Vagina (tissue), 2 donors: ENCODE data around the gene TEX2. TPM values are rescaled to one million over a fixed set of nuclear protein-coding genes. Genes with fewer than 3 reads are reported as not detected.

Experiments used
- DNase-seq, 2 donors: peaks; one replicate each; pipeline ENCODE4 v3.0.0-alpha.2; 2017; ENCODE audit errors: extremely low spot score in 2 of 2
- H3K27ac ChIP-seq: fragments of 200-600 bp; sonication (generic); one replicate; pipeline ENCODE4 v1.5.1; 2019
- H3K27me3 ChIP-seq: fragments of 200-600 bp; sonication (generic); one replicate; pipeline ENCODE4 v1.5.1; 2019
- H3K36me3 ChIP-seq, 2 donors: fragments of 200-600 bp; sonication (generic); one replicate each; pipeline ENCODE4 v1.5.1; 2017 to 2019
- H3K4me1 ChIP-seq: fragments of 200-600 bp; sonication (generic); one replicate; pipeline ENCODE4 v1.5.1; 2019
- H3K4me3 ChIP-seq, 2 donors: fragments of 200-600 bp; sonication (generic); 1 replicate in 1 of 2; 2 replicates in 1 of 2; pipeline ENCODE4 v1.5.1; 2016 to 2019
- H3K9me3 ChIP-seq: fragments of 200-600 bp; sonication (generic); one replicate; pipeline ENCODE4 v1.5.1; 2019
- POLR2A ChIP-seq, 2 donors: fragments of 450-650 bp; IDR thresholded peaks; one replicate each; pipeline ENCODE4 v1.6.1; 2017; ENCODE audit warnings: antibody characterized with exemption in 2 of 2, mild to moderate bottlenecking in 2 of 2, moderate library complexity in 2 of 2
- POLR2AphosphoS5 ChIP-seq, 2 donors: sonication (generic); formaldehyde crosslinking; IDR thresholded peaks; one replicate each; pipeline ENCODE4 v1.9.0; 2017; ENCODE audit warnings: antibody characterized with exemption in 2 of 2, mild to moderate bottlenecking in 2 of 2, low read depth in 1 of 2; ENCODE audit not compliant: insufficient read depth in 1 of 2
- intact Hi-C: fragments of 100-400 bp; cut with DNase I; formaldehyde crosslinking; loops from one replicate; pipeline ENCODE4 v1.15.1; 2023
- total RNA-seq: library from RNA; depleted of rRNA; stranded (reverse); fragments of >200 nt; gene quantifications from one replicate; pipeline ENCODE4 v1.2.3, GENCODE V29; 2016
- TF ChIP-seq, protein P1 (sequence below), 3 experiments: fragments of 450-650 bp in 2 of 3; fragments of 200-600 bp in 1 of 3; sonication (generic) in 1 of 3; IDR thresholded peaks; one replicate each; pipeline ENCODE4 v1.5.1; 2017 to 2019; ENCODE audit warnings: antibody characterized with exemption in 3 of 3, mild to moderate bottlenecking in 2 of 3, moderate library complexity in 2 of 3

The TEX2 gene
- total RNA-seq, 1 donor from 2014 or later: 32.4 TPM

GRCh38 chr17:64236827-64237403, 26.1 kb downstream of the TEX2 start:
- H3K27me3 ChIP-seq: no peaks in the 10 kb centered on the region
- H3K36me3 ChIP-seq: no peaks in the 10 kb centered on the region
- no peaks in the 10 kb centered on the region for H3K9me3 ChIP-seq
- DNase-seq: no peak
- H3K4me3 ChIP-seq: no peak overlapping the region
- no peak for TF ChIP-seq POLR2A (IDR thresholded peaks at IDR 0.05)
- no peak for TF ChIP-seq POLR2AphosphoS5 (IDR thresholded peaks at IDR 0.05; ENCODE audit: insufficient read depth in 1 of 2, low read depth in 1 of 2)
- TF ChIP-seq, protein P1, sequence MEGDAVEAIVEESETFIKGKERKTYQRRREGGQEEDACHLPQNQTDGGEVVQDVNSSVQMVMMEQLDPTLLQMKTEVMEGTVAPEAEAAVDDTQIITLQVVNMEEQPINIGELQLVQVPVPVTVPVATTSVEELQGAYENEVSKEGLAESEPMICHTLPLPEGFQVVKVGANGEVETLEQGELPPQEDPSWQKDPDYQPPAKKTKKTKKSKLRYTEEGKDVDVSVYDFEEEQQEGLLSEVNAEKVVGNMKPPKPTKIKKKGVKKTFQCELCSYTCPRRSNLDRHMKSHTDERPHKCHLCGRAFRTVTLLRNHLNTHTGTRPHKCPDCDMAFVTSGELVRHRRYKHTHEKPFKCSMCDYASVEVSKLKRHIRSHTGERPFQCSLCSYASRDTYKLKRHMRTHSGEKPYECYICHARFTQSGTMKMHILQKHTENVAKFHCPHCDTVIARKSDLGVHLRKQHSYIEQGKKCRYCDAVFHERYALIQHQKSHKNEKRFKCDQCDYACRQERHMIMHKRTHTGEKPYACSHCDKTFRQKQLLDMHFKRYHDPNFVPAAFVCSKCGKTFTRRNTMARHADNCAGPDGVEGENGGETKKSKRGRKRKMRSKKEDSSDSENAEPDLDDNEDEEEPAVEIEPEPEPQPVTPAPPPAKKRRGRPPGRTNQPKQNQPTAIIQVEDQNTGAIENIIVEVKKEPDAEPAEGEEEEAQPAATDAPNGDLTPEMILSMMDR (IDR thresholded peaks at IDR 0.05): no peak
- peaks cover 19% of the 10 kb centered on the region for H3K4me1 ChIP-seq
- H3K27ac ChIP-seq: no peak overlapping the region
- intact Hi-C loops: no loop called here

DNA sequence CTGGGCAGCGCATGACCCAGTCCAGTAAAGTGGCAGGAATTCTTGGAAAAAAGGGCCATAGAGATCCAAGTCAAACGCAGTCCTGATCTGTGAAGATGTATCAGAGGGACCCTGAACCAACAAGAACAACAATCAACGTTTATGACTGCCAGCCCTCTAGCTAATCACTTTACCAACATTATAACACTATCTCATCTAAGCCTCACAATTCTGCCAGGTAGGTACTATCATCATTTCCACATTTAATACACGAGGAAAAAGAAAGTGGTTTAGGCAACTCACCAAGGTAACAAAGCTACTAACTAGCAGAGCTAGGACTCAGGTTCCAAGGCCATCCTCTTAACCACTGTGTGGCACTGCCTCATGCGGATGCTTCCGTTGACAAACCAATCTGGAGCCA, 28.1 kb downstream of the TEX2 start:
- Histone ChIP-seq H3K27ac (no peak overlapping the region), H3K4me3 (no peak overlapping the region), H3K27me3 (no peaks in the 10 kb centered on the region), H3K9me3 (no peaks in the 10 kb centered on the region), H3K36me3 (no peaks in the 10 kb centered on the region), H3K4me1 (peaks cover 22% of the 10 kb centered on the region)
- intact Hi-C loops: no loop called here
- no peak for DNase-seq
- TF ChIP-seq POLR2AphosphoS5 (IDR thresholded peaks at IDR 0.05; ENCODE audit: insufficient read depth in 1 of 2, low read depth in 1 of 2) (no peak), POLR2A (IDR thresholded peaks at IDR 0.05) (no peak)
- TF ChIP-seq, protein P1 (IDR thresholded peaks at IDR 0.05): no peak

DNA sequence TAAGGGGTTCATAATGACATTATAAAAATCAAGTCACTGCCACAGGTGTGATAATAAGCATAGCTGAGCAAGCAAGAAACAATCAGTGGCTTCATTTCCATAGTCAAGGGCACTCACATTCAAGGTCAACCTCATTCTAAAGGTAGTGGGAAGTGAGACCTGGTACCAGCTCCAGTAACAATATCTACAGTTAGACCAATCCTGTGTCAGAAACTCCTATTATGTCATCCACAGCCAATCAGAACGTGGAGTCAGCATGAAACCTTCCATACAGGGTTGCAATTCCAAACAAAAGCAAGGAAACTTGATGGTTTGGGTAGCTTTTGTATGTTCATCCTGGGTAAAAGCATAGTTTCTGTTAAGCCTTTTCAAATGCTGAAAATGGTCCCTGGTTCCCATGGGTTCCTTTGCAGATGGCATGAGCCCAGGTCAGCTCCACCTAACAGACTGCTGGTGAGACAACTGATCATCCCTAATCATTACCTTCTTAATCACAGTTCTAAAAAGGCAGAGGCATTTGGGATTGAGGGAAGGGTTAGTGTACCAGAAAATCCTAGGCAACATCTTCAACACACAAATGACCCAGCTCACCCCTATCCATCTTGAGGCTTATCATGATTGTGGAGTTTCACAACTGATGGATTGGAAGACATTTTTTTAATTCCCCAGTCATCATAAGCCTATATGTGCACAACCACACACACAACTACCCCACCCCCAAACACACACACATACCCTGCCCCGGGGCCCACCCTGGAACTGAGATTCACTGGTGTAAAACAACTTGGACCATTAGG, 30.4 kb downstream of the TEX2 start:
- no peak overlapping the region for H3K27ac ChIP-seq
- H3K27me3 ChIP-seq: no peaks in the 10 kb centered on the region
- no peaks in the 10 kb centered on the region for H3K9me3 ChIP-seq
- peaks cover 25% of the 10 kb centered on the region for H3K4me1 ChIP-seq
- no peak for DNase-seq
- H3K4me3 ChIP-seq: no peak overlapping the region
- H3K36me3 ChIP-seq: no peaks in the 10 kb centered on the region
- TF ChIP-seq, protein P1 (IDR thresholded peaks at IDR 0.05): no peak
- no peak for TF ChIP-seq POLR2A (IDR thresholded peaks at IDR 0.05)
- TF ChIP-seq POLR2AphosphoS5 (IDR thresholded peaks at IDR 0.05; ENCODE audit: insufficient read depth in 1 of 2, low read depth in 1 of 2): no peak
- intact Hi-C loops: no loop called here

GRCh38 chr17:64231567-64232141, 31.4 kb downstream of the TEX2 start:
- no peak overlapping the region for H3K4me3 ChIP-seq

More at GRCh38 chr17:64231567-64232141, 31.4 kb downstream of the TEX2 start:
- Histone ChIP-seq H3K9me3 (no peaks in the 10 kb centered on the region), H3K27ac (peak overlapping the region; percentile 86), H3K4me1 (peaks cover 25% of the 10 kb centered on the region), H3K36me3 (no peaks in the 10 kb centered on the region), H3K27me3 (no peaks in the 10 kb centered on the region)
- intact Hi-C loops: no loop called here
- DNase-seq: no peak
- TF ChIP-seq POLR2AphosphoS5 (IDR thresholded peaks at IDR 0.05; ENCODE audit: insufficient read depth in 1 of 2, low read depth in 1 of 2): no peak
- no peak for TF ChIP-seq POLR2A (IDR thresholded peaks at IDR 0.05)
- TF ChIP-seq, protein P1 (IDR thresholded peaks at IDR 0.05): no peak
